Measurements from ENCODE around the gene NFIA. TPM values are rescaled to one million over a fixed set of nuclear protein-coding genes. Genes with fewer than 3 reads are reported as not detected.

The NFIA gene
- total RNA-seq, 1 donor from 2014 or later, result 163 TPM

DNA sequence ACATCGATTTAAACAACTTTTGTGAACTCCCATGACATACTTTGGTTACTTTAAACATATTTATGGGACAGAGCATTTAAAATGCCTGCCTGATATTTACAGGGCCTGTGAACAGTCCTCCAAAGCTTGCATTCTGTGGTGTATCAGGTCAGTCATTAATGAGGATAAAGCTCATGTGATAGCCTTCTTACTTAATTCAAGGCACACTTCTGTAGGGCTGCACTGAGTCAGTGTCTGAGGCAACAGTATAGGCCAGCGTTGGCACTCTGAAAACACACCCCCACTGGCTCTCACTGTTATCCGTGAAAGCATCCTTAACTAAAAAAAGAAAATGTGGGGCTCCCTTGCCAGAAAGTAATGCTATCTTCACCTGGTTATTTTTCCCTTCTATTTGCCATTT lies 200.0 kb downstream of the NFIA start:
- Mint-ChIP-seq H3K9me3 (no peaks in the 10 kb centered on the region), H3K4me1 (peaks cover 56% of the 10 kb centered on the region), H3K4me3 (no peak overlapping the region), H3K27ac (peak overlapping the region; percentile 36), H3K36me3 (peaks cover 3% of the 10 kb centered on the region), H3K27me3 (ENCODE audit: low read depth) (no peaks in the 10 kb centered on the region)
- DNase-seq (ENCODE audit: low spot score in 2 of 2, unreplicated experiment in 2 of 2), result no peak
- TF ChIP-seq, protein P1, sequence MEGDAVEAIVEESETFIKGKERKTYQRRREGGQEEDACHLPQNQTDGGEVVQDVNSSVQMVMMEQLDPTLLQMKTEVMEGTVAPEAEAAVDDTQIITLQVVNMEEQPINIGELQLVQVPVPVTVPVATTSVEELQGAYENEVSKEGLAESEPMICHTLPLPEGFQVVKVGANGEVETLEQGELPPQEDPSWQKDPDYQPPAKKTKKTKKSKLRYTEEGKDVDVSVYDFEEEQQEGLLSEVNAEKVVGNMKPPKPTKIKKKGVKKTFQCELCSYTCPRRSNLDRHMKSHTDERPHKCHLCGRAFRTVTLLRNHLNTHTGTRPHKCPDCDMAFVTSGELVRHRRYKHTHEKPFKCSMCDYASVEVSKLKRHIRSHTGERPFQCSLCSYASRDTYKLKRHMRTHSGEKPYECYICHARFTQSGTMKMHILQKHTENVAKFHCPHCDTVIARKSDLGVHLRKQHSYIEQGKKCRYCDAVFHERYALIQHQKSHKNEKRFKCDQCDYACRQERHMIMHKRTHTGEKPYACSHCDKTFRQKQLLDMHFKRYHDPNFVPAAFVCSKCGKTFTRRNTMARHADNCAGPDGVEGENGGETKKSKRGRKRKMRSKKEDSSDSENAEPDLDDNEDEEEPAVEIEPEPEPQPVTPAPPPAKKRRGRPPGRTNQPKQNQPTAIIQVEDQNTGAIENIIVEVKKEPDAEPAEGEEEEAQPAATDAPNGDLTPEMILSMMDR (IDR thresholded peaks at IDR 0.05; ENCODE audit: unreplicated experiment), result no peak

DNA sequence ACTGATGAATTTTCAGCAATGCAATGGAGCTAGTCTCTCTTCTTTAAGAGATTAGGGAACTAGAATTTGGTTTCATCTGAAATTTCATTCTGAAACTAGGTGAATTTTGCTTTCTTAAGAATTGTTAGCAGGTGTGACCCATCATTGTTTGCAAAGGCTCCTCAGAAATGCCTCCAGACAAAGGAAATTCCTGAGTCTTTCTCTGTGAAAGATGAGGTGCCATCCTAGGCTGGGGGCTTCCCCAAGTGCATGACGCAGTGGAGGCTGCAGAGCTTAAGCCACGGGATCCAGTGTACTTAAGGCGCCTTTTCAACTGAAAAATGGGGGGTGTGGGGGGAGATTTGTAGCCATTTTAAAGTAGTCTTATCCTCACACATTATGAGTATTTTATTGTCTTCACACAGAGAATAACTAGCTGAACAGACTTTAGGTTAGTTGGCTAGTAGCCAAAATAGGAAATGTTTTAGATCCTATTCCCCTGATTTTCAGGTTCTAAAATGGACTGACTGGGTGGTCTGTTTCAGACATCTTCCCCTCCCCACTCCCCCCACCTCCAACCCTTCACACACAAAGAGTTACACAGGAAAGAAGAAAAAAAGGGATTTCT lies 202.0 kb downstream of the NFIA start:
- peak overlapping the region; percentile 83 for H3K27ac Mint-ChIP-seq
- H3K4me1 Mint-ChIP-seq, result peaks cover 52% of the 10 kb centered on the region
- no peak overlapping the region for H3K4me3 Mint-ChIP-seq
- no peaks in the 10 kb centered on the region for H3K27me3 Mint-ChIP-seq (ENCODE audit: low read depth)
- TF ChIP-seq, protein P1 (IDR thresholded peaks at IDR 0.05; ENCODE audit: unreplicated experiment), result no peak
- H3K36me3 Mint-ChIP-seq, result no peaks in the 10 kb centered on the region
- no peaks in the 10 kb centered on the region for H3K9me3 Mint-ChIP-seq
- no peak for DNase-seq (ENCODE audit: low spot score in 2 of 2, unreplicated experiment in 2 of 2)

DNA sequence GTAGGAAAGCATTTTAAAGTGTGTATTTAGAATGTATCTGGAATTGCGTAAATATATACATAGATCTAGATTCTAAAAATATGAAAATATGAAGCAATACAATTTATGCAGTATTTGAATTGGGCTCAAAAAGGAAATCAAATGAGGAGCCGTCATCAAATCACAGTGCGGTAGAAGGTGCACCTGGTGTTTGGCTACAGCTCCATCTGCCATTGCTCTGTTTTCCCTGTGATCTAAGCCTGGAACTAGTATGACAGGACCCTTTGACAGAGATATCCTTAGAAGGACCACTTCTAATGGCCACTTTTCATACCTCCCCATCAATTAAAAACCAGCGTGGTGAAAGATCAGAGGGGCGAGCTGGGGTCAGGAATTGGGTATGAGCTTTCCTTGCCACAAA lies 202.6 kb downstream of the NFIA start:
- H3K4me3 Mint-ChIP-seq, result no peak overlapping the region
- H3K36me3 Mint-ChIP-seq, result peaks cover 2% of the 10 kb centered on the region
- H3K27ac Mint-ChIP-seq, result peak overlapping the region; percentile 83
- H3K27me3 Mint-ChIP-seq (ENCODE audit: low read depth), result no peaks in the 10 kb centered on the region
- no peak for DNase-seq (ENCODE audit: low spot score in 2 of 2, unreplicated experiment in 2 of 2)
- peaks cover 46% of the 10 kb centered on the region for H3K4me1 Mint-ChIP-seq
- H3K9me3 Mint-ChIP-seq, result no peaks in the 10 kb centered on the region
- TF ChIP-seq, protein P1 (IDR thresholded peaks at IDR 0.05; ENCODE audit: unreplicated experiment), result no peak

DNA sequence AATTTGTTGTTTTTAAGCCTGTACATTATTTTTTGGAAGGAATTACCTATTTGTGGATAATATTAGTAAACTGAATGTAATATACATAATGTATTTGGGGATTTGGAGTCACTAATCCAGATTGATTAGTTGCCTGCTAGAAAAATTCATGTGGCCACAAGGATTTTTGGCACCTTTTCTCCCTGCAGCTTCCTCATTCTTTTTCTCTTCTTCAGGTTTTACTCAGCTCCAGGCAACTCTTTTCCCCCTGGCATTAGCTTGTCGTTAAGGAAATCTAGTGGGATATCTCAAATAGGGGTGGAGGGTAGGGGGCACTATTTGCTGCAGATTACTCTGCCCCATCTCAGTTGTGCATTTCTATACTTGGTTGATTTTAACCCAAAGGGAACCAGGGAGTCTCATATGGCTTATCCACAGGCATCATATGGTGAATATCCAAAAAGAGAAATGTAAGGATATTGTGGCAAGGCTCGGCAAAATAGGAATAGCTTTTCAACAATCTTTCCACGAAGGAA lies 203.1 kb downstream of the NFIA start:
- H3K36me3 Mint-ChIP-seq, result peaks cover 2% of the 10 kb centered on the region
- DNase-seq (ENCODE audit: low spot score in 2 of 2, unreplicated experiment in 2 of 2), result no peak
- no peak overlapping the region for H3K4me3 Mint-ChIP-seq
- peak overlapping the region; percentile 81 for H3K27ac Mint-ChIP-seq
- no peaks in the 10 kb centered on the region for H3K9me3 Mint-ChIP-seq
- TF ChIP-seq, protein P1 (IDR thresholded peaks at IDR 0.05; ENCODE audit: unreplicated experiment), result no peak
- H3K4me1 Mint-ChIP-seq, result peaks cover 43% of the 10 kb centered on the region
- no peaks in the 10 kb centered on the region for H3K27me3 Mint-ChIP-seq (ENCODE audit: low read depth)

DNA sequence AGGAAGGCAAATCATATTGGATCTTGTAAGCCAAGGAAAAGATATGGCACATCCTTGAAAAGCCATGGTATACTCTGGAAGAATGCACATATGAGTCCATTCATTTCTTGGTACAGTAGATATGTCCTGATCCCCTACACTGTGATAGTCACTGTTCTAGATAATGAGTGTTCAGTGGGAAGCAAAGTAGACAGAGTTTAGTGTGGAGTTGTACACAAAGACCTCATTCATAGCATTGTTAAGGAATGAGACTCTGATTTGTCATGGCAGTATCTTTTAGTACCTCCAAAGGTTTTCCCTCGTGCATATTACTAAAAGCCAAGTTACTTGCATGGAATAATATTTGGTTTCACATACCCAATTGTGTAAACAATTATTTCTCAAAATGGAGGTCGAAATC lies 204.7 kb downstream of the NFIA start:
- Mint-ChIP-seq H3K4me3 (no peak overlapping the region), H3K4me1 (peaks cover 43% of the 10 kb centered on the region), H3K27me3 (ENCODE audit: low read depth) (no peaks in the 10 kb centered on the region), H3K9me3 (no peaks in the 10 kb centered on the region), H3K27ac (no peak overlapping the region), H3K36me3 (peaks cover 5% of the 10 kb centered on the region)
- TF ChIP-seq, protein P1 (IDR thresholded peaks at IDR 0.05; ENCODE audit: unreplicated experiment), result no peak
- DNase-seq (ENCODE audit: low spot score in 2 of 2, unreplicated experiment in 2 of 2), result no peak
